ENCODE data around the gene ADARB2.

GRCh38 chr10:1663226-1663625 is 74.1 kb downstream of the ADARB2 start:
- no peak for TF ChIP-seq POLR2A (IDR thresholded peaks at IDR 0.05)
- TF ChIP-seq, protein P1, sequence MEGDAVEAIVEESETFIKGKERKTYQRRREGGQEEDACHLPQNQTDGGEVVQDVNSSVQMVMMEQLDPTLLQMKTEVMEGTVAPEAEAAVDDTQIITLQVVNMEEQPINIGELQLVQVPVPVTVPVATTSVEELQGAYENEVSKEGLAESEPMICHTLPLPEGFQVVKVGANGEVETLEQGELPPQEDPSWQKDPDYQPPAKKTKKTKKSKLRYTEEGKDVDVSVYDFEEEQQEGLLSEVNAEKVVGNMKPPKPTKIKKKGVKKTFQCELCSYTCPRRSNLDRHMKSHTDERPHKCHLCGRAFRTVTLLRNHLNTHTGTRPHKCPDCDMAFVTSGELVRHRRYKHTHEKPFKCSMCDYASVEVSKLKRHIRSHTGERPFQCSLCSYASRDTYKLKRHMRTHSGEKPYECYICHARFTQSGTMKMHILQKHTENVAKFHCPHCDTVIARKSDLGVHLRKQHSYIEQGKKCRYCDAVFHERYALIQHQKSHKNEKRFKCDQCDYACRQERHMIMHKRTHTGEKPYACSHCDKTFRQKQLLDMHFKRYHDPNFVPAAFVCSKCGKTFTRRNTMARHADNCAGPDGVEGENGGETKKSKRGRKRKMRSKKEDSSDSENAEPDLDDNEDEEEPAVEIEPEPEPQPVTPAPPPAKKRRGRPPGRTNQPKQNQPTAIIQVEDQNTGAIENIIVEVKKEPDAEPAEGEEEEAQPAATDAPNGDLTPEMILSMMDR (IDR thresholded peaks at IDR 0.05) = no peak

All from Peyer's patch (tissue), 4 donors.